PFSK-1 (cell line): ENCODE results near the gene KSR2.

Experiments used
- FOXP2 ChIP-seq: optimal IDR thresholded peaks from 2 replicates; pipeline ENCODE3; 2011; ENCODE audit warnings: borderline replicate concordance, control low read depth, inconsistent platforms; ENCODE audit not compliant: insufficient read depth; ENCODE audit errors: extremely low read length, extremely low read depth
- POLR2AphosphoS5 ChIP-seq: IDR thresholded peaks from 2 replicates; pipeline ENCODE4 v1.6.1; 2012; ENCODE audit warnings: low read depth, mild to moderate bottlenecking, control low read depth, low read length, moderate library complexity
- SIN3A ChIP-seq: IDR thresholded peaks from 2 replicates; pipeline ENCODE4 v1.6.1; 2012; ENCODE audit warnings: mild to moderate bottlenecking, low read length, moderate library complexity, borderline replicate concordance; ENCODE audit not compliant: insufficient read depth
- TAF1 ChIP-seq: IDR thresholded peaks from 2 replicates; pipeline ENCODE4 v1.6.1; 2012; ENCODE audit warnings: low read length, control low read depth, borderline replicate concordance; ENCODE audit not compliant: insufficient read depth
- TF ChIP-seq, protein P1 (sequence below), 2 experiments: IDR thresholded peaks; 2 replicates each; pipeline versions ENCODE4 v1.6.1 to v1.8.0; 2011 to 2012; ENCODE audit warnings: low read depth in 2 of 2, low read length in 2 of 2, control low read depth in 1 of 2, inconsistent platforms in 1 of 2, mild to moderate bottlenecking in 1 of 2, moderate library complexity in 1 of 2; ENCODE audit not compliant: insufficient read depth in 1 of 2

The KSR2 gene

DNA sequence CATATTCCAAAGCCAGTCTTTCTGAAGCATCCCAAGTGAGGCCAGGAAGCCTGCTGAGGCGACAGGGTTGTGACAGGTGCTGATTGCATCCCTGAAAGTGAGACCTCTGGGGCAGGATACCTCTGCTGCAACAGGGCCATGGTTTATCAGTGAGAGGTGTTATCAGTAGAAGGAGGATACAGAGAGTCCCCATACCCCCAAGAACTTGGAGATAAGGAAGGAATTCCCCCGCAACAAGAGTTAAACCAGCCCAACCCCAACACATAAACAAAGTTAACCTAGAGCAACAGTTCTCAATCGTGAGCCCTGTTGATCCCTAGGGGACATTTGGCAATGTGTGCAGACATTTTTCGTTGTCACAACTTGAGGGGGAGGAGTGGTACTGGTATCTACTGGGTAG, 374.3 kb downstream of the KSR2 start:
- TF ChIP-seq, protein P1, sequence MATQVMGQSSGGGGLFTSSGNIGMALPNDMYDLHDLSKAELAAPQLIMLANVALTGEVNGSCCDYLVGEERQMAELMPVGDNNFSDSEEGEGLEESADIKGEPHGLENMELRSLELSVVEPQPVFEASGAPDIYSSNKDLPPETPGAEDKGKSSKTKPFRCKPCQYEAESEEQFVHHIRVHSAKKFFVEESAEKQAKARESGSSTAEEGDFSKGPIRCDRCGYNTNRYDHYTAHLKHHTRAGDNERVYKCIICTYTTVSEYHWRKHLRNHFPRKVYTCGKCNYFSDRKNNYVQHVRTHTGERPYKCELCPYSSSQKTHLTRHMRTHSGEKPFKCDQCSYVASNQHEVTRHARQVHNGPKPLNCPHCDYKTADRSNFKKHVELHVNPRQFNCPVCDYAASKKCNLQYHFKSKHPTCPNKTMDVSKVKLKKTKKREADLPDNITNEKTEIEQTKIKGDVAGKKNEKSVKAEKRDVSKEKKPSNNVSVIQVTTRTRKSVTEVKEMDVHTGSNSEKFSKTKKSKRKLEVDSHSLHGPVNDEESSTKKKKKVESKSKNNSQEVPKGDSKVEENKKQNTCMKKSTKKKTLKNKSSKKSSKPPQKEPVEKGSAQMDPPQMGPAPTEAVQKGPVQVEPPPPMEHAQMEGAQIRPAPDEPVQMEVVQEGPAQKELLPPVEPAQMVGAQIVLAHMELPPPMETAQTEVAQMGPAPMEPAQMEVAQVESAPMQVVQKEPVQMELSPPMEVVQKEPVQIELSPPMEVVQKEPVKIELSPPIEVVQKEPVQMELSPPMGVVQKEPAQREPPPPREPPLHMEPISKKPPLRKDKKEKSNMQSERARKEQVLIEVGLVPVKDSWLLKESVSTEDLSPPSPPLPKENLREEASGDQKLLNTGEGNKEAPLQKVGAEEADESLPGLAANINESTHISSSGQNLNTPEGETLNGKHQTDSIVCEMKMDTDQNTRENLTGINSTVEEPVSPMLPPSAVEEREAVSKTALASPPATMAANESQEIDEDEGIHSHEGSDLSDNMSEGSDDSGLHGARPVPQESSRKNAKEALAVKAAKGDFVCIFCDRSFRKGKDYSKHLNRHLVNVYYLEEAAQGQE (IDR thresholded peaks at IDR 0.05; ENCODE audit: insufficient read depth in 1 of 2, low read depth in 2 of 2, low read length in 2 of 2), result no peak
- TF ChIP-seq POLR2AphosphoS5, result no peak
- no peak for TF ChIP-seq SIN3A
- no peak for TF ChIP-seq TAF1
- TF ChIP-seq FOXP2, result no peak

DNA sequence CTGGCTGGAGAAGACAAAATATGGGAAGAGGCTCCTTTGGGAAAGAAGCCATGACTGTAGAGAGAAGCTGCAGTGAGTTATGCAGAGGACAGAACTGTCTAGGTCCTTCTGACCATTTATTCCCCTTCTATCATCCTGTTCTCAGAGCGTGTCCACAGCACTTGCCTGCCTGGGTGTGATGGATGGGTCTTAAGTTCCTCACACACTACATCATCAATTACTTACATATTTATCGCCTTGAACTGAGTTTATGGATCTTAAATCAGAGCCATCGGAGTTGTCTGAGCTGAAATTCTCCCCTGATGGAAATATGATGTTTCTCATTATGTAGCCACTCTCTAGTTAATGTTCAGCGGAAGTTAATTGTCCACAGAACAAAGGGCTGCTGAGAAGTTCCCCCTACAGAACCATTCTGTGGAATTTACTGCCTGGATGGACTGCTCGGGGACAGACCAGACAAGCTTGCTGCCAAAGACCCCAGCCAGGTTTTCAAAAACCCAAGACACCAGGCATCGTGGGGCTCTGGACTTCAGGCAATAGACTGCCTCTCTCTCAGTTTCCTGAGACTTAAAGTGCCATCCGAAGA, 374.9 kb downstream of the KSR2 start:
- TF ChIP-seq, protein P1 (IDR thresholded peaks at IDR 0.05; ENCODE audit: insufficient read depth in 1 of 2, low read depth in 2 of 2, low read length in 2 of 2), result no peak
- TF ChIP-seq FOXP2 (no peak), TAF1 (no peak), SIN3A (no peak), POLR2AphosphoS5 (no peak)

DNA sequence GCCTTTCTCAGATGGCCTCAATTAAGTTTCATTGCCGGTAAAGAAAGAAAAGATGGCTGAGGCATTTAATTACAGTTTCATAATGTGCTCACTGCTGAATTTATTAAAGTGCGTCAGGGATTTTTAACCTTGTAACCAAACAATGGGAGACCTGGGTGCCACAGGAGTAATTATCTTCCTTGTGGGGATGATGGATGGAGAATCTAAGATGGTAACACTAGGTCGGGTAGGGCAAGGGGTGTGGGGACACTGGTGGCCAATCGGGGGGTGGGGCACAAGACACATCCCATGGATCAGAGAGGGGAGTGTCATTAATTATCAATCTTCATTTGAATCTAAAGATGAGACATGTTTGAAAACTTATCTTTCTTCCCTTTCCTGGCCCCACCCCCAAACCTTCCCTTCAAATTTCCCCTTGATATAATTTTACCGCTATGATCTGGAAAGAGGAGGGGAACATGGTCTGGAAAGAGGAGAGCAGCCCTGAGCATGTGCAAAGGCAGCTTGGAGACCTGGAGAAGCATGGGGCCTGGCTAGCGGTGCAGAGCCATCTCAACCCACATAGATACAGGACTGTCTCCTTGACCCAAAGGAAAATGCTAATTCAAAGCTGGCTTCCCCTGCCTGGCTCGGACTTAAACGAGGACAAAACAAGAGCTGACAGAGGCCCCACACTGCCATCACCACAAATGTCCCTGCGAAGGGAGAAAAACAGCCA, 376.0 kb downstream of the KSR2 start:
- no peak for TF ChIP-seq FOXP2
- no peak for TF ChIP-seq SIN3A
- TF ChIP-seq, protein P1 (IDR thresholded peaks at IDR 0.05; ENCODE audit: insufficient read depth in 1 of 2, low read depth in 2 of 2, low read length in 2 of 2), result no peak
- no peak for TF ChIP-seq TAF1
- no peak for TF ChIP-seq POLR2AphosphoS5

DNA sequence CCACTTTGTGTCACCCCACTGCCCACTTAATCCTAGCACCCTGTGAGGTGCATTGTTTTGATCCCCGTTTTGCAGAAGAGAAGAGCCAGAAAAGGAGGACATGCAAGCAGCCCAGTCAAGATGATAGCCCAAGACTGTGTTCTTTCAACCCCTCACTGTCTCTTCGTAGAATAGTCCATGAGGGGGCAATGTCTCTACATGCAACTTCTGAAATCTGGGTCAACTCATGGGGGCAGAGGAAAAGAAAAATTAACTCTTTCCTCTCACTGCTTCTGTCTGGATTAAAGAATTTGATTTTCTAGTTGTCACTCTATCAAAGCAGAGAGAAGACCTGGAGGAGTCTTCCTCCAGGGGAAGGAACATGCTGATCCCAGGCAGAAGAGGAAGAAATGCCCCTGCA, 377.8 kb downstream of the KSR2 start:
- TF ChIP-seq, protein P1 (IDR thresholded peaks at IDR 0.05; ENCODE audit: insufficient read depth in 1 of 2, low read depth in 2 of 2, low read length in 2 of 2), result no peak
- no peak for TF ChIP-seq FOXP2
- TF ChIP-seq TAF1, result no peak
- no peak for TF ChIP-seq POLR2AphosphoS5
- TF ChIP-seq SIN3A, result no peak
